GM19397 (cell line): Measurements from ENCODE around the gene TSC22D1.

ENCODE experiments used
- ATAC-seq: cut with Tn5 transposase; IDR thresholded peaks from one replicate; pipeline ENCODE4 v1.9.1; 2021; ENCODE audit warnings: mild to moderate bottlenecking, moderate library complexity; ENCODE audit not compliant: unreplicated experiment

Gene TSC22D1

DNA sequence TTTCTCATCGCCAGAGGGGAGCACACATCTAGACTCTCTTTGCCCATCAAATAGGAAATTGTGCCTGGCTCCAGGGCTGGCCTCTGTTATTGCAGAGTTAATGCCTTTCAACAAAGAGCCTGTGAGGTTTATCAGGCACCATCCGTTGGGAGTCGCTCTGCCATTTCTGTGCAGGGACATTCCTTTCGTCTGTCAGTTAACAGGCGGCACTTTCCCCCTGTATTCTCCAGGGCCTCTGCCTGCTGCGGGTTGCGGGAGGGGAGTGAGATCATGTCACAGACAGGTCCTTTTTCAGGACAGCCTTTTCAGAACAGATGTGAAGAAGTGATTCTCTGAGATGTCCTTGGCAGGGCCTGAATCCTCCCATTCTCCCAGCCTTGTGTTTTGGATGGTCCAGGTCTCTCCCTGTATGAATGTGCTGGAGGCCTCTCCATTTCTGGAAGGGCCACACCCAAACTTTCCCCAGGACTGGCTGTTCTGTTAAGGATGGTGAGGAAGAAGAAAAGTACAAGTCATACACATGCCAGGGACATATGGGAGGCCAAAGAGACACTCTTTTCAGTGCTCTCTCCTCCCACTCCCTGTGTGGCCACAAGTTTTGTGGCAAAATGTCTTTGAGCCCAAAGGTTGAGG, 187.6 kb downstream of the TSC22D1 start:
- ATAC-seq, result no peak

DNA sequence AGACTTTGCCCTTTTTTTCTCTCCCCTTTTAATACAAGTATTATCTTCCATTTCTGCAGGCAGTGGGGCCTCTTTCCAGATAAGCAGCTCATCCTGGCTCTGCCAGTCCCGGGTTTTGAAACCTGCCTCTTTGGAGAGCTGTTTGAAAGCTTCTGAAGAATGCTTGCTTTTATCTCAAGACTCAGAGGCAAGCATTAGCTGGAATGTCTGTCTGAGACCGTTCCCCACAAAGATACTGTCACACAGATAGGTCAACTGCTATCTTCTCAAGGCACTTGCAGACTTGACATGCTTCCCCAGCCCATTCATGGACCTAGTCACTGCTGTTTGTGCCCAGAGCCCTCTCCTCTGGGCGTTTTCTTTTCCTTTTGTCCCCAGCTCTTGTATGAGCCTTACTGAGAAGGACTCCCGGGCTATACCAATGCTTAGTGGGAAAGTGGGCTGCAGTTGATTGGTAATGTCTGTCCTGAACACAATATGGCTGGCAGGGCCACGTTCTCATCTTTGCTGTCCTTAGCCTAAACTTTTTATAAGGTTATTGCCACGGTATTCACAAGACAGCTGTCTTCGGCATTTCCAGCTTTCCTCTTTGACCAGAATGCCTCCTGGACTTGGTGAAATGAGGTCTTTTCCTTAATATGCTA, 189.1 kb downstream of the TSC22D1 start:
- no peak for ATAC-seq

DNA sequence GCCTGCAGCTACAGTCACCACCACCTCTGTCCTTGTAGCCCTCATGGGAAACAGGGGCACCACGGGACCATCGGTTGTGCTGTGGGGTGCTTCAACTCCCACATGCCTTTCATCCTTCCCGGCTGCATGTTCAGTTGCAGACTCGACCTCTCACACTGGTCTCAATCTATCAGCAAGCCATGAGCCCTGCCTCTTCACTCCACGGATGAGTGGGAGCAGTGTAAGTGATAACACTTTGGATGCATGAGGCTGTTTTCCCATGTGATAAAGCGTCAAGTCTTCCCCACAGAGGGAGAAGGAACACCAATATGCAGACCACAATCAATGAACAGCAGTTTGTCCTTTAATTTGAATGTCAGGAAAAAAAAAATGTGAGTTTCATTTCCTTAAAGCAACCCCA, 190.3 kb downstream of the TSC22D1 start:
- ATAC-seq, result no peak

DNA sequence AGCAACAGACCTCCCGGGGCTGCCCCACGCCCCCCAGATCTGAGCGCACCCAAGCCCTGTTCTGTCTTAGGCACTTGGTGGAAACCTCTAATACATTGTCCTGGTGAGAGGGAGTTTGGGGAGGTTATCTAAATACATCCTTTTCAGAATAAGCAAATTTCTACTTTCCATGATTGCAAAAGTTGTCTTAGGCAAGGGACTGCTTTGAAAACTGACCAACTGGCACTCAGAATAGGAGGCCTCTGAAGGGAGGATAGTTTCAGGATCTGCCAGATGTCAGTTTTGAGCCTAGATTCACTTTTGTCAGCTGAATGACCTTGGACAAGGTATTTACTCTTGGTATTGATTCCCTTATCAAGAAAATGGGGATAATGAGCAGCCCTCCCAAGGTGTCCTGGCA, 190.7 kb downstream of the TSC22D1 start:
- no peak for ATAC-seq

DNA sequence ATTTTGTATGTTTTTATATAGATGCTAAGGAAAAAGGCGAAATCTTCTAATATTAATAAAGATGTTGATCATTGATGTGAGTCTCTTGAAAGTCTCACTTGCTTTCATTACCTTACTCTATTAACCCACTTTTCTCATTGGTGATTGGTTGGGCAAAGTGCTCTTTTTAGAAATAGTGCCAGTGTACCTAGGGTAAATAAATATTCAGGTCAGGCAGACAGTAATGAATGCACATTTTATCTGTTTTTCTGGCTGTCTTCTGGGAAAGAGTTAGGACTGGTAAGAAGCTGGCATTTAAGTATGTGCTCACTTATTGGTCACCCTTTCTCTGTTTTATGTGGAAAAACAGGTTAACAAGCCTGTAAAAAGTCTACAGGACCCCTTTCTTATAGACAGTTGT, 191.4 kb downstream of the TSC22D1 start:
- no peak for ATAC-seq

DNA sequence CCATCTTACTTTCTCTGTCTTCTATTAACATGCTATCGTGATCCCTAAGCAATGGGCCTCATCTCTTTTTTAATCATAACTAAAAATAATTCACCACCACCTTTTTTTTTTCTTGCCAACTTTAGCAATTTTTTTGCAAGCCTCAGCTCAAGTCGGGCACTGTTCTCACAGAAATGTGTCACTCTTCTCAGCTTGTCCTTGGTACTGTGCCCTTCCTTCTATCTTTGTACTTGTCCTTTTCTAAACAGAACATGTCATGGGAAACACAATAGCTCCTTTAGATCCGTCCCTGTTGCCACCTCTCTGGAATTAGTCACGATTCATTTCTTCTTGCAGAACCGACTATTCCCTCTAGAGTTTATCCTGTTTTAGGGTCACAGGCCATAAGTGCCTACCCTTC, 192.2 kb downstream of the TSC22D1 start:
- no peak for ATAC-seq

DNA sequence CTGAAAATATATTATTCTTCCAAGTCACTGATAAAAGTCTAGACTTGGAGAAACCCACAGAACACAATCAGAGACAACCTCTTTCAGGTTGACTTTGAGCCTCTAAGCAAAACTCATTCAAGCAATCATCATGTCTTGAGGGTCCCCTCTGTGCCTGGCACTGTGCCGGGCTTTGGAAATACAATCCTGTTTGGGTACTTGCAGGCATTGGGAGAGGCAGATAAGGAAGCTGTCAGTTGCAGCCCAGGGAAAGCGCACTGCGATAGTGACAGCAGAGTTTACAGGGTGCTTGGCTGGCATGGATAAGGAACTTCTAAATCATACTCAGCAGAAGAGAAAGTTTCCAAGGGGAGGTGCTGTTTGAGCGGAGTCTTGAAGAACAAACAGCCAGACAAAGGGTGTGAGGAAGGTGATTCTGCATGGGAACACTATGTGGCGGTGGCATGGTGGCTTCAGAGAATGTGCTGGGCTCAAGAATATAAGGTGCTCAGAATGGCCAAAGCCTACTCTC, 193.4 kb downstream of the TSC22D1 start:
- ATAC-seq, result no peak
